IMR-90 (cell line): ENCODE results near the gene RBP5.

Source experiments
- MXI1 ChIP-seq: IDR thresholded peaks from 2 replicates; pipeline ENCODE4 v1.6.1; 2012; ENCODE audit warnings: low read depth, mild to moderate bottlenecking, low read length, moderate library complexity, borderline replicate concordance
- POLR2A ChIP-seq: IDR thresholded peaks from 2 replicates; pipeline ENCODE4 v1.6.1; 2012; ENCODE audit warnings: mild to moderate bottlenecking, low read depth, low read length
- TF ChIP-seq, protein P1 (sequence below): conservative IDR thresholded peaks from 2 replicates; pipeline ENCODE4 v1.5.1; 2012; ENCODE audit warnings: mild to moderate bottlenecking, low read depth, low read length, improper control_type of control experiment

DNA sequence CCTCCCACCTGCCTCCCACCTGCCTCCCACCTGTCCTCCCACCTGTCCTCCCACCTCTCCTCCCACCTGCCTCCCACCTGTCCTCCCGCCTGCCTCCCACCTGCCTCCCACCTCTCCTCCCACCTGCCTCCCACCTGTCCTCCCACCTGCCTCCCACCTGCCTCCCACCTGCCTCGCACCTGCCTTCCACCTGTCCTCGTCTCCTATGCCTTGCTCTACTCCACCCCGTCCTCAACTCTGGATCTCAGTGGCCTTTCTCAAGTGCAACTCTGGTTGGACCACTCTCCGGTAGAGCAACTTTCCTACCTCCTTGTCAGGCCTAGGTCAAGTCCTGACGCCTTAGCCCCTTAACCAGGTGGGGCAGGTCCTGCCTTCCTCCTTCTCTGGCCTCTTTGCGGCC is 31.5 kb upstream of the RBP5 start:
- TF ChIP-seq, protein P1, sequence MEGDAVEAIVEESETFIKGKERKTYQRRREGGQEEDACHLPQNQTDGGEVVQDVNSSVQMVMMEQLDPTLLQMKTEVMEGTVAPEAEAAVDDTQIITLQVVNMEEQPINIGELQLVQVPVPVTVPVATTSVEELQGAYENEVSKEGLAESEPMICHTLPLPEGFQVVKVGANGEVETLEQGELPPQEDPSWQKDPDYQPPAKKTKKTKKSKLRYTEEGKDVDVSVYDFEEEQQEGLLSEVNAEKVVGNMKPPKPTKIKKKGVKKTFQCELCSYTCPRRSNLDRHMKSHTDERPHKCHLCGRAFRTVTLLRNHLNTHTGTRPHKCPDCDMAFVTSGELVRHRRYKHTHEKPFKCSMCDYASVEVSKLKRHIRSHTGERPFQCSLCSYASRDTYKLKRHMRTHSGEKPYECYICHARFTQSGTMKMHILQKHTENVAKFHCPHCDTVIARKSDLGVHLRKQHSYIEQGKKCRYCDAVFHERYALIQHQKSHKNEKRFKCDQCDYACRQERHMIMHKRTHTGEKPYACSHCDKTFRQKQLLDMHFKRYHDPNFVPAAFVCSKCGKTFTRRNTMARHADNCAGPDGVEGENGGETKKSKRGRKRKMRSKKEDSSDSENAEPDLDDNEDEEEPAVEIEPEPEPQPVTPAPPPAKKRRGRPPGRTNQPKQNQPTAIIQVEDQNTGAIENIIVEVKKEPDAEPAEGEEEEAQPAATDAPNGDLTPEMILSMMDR: no peak
- TF ChIP-seq MXI1: no peak
- no peak for TF ChIP-seq POLR2A
